ENCODE measurements around the gene TBXAS1.

TBXAS1 gene

GRCh38 chr7:139985811-139986210 lies 156.7 kb downstream of the TBXAS1 start:
- no peak for DNase-seq

DNA sequence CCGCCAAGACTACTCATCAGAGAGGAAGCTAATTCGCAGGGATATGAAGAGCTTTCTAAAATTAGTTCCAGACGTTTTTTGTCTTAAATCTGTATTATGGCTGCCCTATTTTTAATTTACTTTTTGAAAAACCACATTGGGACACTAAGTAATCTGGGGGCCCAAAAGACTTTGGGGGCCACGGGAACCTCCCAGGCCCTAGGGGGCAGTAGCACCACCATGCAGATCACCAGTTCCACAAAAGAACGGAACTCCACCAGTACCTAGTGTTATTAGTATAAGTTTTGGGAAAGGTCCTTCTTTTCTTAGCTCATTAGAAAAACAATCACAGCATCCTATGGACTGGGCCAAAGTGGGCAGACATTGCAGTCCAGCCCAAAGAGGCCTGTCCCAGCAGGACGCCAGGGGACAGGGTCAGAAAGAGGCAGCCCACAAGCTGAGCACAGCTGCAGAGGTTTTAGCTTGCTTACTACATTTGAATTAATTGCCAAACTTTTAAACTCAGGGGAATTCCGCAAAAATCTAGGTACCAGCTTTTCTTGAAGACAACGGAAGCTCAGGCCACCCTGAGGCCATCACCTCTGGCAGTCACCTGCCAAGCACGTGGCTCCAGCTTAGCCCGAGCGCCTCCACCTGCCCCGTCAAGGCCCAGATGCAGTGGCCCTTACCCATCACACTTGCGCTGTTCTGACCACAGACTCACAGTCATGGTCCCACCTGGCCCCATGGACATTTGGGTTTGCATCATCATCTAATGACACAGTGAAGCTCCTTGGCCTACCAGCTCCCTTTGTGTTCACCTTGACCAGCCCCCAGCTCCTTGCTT lies 158.8 kb downstream of the TBXAS1 start:
- DNase-seq: no peak

- no peak for DNase-seq
Measured at GRCh38 chr7:139989366-139990141, 160.5 kb downstream of the TBXAS1 start.

DNA sequence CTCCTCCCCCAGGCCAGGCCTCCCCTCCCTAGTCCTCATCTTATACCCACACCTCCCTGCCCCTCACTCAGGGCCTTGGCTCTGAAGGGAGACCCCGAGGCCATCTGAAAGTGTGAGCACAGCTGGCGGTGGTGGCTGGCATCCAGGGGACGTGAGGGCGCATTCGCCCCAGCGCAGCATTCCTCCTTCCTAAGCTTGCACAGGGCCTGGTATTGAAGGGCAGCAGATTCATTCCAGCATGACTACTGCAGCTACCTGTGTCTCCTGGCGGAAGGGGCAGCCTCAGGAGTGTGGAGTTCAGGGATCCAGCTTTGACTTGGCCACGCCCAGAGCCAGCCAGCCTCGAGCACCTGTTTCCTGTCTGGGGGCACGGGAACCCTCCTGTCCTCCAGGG lies 161.1 kb downstream of the TBXAS1 start:
- no peak for DNase-seq

GRCh38 chr7:139990571-139991268 lies 161.7 kb downstream of the TBXAS1 start:
- DNase-seq: no peak

DNA sequence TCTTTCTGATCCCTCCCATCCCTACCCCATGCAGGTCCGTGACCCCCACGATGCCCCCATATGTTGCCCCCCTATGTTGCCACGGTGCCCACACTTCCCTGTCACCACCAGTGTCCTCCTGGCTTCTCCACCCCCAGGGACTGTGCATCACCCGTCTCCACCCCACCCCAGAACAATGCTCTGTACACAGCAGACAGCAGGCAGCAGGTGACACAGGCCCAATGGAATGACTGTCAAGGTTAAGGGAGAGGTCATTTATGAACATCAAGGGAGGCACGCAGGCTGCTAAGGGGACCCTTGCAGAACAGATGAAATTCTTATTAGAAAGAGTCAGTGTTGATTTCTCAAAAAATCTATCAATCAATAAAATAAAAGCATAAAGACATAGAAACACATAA lies 162.2 kb downstream of the TBXAS1 start:
- no peak for DNase-seq

DNA sequence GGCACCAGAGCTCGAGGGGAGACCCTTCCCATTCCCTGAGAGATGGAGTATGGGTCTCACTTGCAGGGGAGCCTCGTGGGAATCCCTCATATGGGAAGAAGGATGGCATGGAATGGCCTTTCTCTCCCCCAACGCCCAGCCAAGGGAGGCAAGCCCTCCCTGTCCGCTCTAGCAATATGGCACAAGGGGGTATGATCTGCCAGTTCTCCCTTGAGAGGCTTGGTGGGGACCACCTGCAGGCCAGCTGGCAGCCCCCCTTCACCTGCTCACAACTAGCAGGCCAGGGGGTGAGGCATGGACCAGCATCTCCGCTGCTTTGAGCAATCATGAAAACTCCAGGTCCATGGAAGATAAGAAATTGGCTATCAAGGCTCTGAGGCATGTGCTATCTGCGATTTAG lies 162.8 kb downstream of the TBXAS1 start:
- DNase-seq: no peak

DNA sequence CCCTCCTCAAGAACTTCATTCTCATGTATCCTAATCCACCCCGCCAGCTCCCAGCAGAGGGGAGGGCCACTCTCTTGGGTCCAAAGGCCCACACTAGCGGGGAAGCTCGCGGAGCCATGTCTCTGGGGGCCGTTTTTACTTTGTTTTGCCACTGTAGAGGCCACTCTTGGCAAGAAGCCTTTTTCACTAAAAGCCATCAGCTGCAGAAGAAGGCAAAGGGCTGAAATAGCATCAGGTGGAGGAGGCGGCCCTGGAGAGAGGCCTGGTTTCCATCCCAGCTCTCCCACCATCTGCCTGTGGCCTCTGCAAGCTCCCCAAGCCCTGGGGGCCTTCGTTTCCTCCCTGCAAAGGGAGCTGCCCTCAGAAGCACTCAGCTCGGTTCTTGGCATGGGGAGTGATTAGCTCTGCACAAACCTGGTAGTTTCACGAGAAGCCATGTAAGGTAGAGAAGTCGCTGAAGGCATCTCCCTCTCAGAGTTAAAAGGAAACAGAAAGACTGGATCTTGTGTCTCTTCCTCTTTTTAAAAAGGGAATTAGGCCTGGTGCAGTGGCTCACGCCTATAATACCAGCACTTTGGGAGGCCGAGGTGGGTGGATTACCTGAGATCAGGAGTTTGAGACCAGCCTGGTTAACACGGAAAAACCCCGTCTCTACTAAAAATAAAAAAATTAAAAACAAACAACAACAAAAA lies 163.4 kb downstream of the TBXAS1 start:
- DNase-seq: no peak

GRCh38 chr7:139993169-139993568 lies 164.1 kb downstream of the TBXAS1 start:
- DNase-seq: no peak

DNA sequence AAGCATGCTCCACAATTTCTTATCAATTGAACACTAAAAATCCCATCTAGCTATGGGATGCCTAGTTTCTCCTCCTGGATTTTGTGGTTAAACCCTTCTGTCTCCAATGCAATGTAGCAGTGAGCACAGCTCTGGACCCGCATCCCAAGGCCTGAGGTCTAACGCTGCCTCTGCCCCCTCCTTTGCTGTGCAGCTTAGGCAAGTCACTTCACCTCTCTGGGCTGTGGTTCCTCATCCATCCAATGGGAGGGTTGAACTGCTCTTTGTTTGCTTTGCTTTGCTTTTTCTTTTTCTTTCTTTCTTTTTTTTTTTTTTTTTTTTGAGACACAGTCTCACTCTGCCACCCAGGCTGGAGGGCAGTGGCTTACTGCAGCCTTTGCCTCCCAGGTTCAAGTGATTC lies 164.5 kb downstream of the TBXAS1 start:
- no peak for DNase-seq

- DNase-seq: no peak
Measured at GRCh38 chr7:139994356-139994755, 165.3 kb downstream of the TBXAS1 start.

DNA sequence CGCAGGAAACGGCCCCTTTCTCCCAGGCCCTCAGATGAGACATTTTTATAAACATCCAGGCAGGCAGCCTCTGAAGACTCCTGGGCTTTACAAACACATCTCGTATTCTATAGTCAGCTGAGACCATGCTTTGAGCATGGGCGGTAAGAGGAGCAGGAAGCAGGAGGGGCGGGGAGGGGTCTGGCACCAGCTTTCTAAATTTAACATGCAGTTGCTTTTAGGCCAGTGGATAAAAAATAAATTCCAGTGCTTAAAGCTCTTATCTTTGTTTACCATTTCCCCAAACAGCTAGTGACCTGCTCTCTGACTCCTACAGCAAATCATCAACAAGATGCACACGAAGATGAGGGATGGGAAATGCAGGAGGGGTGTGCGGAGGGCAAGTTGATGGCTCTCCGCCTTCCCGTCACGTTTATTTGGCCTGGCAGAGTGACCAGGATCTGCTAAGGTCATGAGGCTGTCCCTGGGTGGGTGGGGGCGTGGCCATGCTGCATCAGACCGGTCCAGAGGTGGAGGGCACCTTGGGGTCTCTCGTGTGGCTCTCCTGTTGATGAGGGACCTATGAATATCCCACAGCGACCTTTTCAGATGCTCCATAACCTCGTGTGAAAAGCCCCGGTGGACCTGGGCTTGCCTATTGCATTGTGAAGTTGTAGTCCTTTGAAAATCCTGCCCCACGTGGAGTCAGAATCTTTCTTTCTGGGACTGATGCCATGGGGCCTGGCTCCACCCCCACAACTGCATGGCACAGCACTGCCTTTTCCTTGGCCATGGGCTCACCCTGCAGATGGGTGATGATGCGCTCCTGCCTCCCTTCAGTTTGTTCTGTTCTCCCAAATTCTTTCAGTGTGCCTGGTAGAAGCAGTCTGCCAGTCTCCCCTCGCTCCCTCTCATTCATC lies 166.2 kb downstream of the TBXAS1 start:
- DNase-seq: no peak

- no peak for DNase-seq
Measured at GRCh38 chr7:139998572-139998971, 169.5 kb downstream of the TBXAS1 start.

- DNase-seq: no peak
Measured at GRCh38 chr7:139999516-139999915, 170.5 kb downstream of the TBXAS1 start.

DNA sequence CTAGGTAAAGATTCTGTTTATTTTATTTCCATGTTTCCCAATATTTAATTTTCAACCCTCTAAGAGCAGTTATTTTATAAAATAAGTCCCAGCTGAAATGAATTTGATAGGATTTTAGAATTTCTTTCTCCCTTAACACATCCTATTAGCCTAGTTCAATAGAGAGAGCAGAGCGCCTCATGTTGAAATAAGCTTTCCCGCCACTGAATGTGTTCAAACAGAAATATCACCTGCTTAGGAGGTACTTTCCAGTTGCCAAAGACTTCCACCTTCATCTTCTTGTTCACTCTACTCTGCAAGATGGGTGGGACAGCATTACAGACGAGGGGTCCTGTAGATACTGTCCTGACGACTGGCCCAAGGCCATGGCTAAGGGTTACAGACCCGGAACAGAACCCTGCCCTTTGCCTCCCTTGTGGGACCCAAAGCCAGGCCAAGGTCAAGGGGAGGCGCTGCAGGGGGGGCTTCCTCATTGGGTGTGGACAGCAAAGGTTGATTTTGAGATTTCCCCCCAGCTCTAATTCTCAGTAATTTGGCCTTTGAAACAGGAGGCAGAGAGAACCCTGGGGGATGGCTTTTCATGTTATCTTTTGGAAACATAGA lies 171.7 kb downstream of the TBXAS1 start:
- DNase-seq: no peak

GRCh38 chr7:140003913-140004382 lies 174.9 kb downstream of the TBXAS1 start:
- peak; percentile 20 to 30 for DNase-seq

- no peak for DNase-seq
Measured at GRCh38 chr7:140004672-140005071, 175.6 kb downstream of the TBXAS1 start.

- no peak for DNase-seq
Measured at GRCh38 chr7:140005341-140005740, 176.3 kb downstream of the TBXAS1 start.

- no peak for DNase-seq
Measured at GRCh38 chr7:140005754-140006503, 176.9 kb downstream of the TBXAS1 start.

DNA sequence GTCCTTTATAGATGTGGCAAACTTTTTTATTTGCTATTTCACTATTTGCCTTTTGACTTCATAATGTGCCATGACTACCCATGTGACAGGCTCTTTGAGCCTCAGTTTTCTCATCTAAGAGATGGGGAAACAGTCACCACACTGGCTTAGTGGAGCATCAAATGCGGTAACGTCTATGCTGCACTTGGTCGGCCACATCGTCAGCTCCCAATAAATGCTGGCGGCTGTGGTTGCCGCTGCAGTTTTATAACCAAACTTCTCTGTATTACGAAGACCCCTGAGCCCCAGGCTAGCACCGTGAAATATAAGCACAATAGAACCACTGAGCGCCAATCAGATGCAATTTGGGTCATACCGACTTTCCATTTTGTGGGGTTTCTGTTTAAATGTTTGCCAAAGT lies 177.5 kb downstream of the TBXAS1 start:
- DNase-seq: no peak
